ENCODE data around the gene MCTP2.

Gene MCTP2

DNA sequence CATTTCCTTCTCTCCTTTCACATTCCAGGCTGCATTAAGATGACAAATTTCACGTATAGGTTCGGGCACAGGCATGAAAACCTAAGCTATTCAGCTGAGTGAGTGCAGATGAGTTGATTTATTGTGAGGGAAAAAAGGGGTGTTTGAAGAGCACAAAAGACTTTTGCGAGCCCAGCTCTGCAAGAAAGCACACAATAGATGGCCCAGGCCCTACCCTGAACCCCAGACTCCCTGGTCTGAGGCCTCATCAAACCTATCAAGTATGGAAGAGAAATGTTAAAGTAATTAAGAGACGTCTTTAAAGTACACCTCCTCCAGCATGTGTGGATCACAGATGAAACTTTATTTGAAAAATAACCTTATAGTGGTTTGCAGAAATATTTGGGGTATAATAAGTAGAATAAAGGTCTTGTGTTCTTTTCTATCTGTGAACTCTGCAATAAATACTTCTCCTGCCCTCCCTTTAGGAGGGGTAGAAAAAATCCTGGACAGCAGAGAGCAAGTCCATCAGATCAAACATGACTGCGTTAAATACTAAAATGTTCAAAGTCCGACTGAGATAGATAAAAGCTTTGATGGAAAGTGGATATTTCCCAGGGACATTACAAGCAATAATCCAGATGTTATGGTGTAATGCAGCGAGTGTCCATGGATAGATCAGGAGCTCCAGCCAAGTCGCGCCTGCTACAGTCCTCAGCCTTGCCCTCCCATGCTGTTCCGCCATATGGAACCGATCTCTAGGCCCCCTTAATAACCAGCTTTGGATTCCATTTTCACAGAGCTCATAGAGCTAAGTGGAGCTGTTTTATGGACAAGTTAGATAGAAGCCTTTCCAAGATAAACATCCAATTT, 121.5 kb downstream of the MCTP2 start:
- no peak for DNase-seq (ENCODE audit: low read depth, low spot score)

DNA sequence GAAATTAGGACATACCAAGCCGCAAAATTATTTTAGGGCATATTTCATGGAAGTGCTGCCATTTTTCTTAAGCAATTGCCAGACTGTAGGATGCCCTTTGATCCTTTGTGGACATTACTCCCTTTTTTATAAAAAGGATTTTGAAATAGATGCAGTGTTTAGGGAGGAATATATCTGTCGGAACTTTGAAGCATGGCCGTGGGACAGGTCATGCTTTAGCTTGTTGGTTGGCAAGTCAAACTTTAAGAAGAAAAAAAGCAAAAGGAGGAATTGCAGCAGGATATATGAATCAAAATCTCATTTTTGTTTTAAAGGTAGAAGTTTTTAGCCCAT, 122.1 kb downstream of the MCTP2 start:
- no peak for DNase-seq (ENCODE audit: low read depth, low spot score)

DNA sequence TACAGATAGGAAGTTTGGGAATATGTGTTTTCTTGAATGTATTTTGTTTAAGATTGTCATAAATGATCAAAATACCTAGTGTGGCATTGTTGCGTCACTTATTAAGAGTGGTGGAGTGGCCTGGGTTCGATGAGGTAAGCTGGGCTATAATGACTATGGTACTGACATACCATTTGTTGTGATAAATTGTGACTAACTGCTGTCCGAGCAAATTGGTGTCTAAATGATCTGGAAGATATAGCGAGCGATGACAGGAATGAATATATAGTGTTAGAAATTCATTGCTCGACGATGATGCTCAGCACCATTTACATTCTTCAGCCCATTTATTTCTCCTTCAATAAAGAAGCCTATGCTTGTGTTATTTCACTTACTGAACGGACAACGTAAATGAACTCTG, 123.3 kb downstream of the MCTP2 start:
- no peak for DNase-seq (ENCODE audit: low read depth, low spot score)

GRCh38 chr15:94359716-94360115, 128.4 kb downstream of the MCTP2 start:
- DNase-seq (ENCODE audit: low read depth, low spot score): no peak

- DNase-seq (ENCODE audit: low read depth, low spot score): no peak
Measured at GRCh38 chr15:94360251-94360685, 128.9 kb downstream of the MCTP2 start.

- DNase-seq (ENCODE audit: low read depth, low spot score): no peak
Measured at GRCh38 chr15:94362385-94363092, 131.2 kb downstream of the MCTP2 start.

DNA sequence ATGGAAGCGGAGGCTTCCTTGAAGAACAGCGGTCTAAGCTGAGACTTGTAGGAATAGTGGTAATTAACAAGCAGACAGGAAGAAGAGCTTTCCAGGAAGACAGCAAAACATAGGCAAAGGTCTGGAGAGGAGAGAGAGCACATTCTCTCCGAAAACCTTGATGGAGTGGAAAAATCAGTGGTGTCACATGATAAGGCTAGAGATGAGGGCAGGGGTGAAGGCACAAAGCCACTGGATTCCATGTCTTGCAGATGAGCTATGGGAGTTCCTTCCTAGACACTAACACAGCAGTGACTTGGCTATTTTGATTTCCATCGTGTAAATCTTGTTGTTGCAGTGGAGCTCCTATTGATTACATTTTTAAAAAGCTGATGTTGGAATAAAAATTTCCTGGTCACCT, 132.0 kb downstream of the MCTP2 start:
- no peak for DNase-seq (ENCODE audit: low read depth, low spot score)

DNA sequence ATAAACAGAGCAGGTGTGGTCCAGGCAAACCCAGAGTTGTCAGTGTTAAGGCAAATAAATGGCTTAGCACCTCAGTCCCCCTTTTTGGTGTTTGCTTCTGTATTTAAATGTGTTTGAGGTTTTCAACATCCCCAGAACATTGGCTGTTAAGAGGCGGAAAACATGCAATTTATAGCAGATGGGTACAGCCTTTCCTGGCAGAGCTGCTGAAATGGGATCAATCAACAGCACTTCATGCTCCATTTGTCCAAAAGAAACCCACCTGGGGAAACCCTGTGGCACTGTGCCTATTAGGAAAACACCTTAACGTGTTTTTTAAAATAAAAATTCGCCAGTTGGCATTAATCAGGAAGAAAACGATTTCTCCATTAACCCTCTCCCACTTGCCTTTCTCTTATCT, 135.4 kb downstream of the MCTP2 start:
- DNase-seq (ENCODE audit: low read depth, low spot score): no peak

GRCh38 chr15:94367726-94368535, 136.6 kb downstream of the MCTP2 start:
- no peak for DNase-seq (ENCODE audit: low read depth, low spot score)

DNA sequence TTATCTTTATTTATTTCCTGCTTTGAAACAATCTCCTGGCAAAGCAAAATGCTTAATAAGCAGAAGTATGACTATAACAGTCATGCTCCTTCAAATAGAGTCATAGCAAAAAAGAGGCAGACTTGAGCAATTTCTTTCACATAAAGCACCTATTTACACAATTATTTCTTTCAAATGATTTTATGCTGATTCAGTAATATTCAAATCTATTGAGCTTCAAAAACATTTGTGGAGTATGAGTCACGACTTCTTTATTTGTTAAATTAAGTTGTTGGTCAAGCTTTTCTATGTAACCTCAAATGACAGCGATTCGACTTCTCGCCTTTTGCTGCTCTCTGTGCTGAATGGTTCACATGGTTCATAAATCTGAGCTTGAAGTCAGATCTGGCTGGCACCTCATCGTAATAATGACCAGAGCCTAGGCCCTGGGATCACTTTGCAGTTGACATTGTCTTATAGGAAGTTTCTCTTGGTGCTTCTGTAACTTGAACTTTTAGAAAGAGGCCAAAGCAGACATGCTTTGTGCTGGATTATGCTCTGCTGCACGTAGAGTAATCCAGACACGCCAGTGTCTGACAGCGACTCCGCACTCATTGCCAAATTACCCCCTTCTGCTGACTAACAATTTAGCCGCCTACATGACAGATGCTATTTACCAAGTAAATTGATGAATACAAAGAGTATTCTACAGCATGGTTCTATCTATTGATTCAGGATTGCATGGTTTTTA, 139.0 kb downstream of the MCTP2 start:
- DNase-seq (ENCODE audit: low read depth, low spot score): peak; percentile 5

- no peak for DNase-seq (ENCODE audit: low read depth, low spot score)
Measured at GRCh38 chr15:94370936-94371285, 139.6 kb downstream of the MCTP2 start.

DNA sequence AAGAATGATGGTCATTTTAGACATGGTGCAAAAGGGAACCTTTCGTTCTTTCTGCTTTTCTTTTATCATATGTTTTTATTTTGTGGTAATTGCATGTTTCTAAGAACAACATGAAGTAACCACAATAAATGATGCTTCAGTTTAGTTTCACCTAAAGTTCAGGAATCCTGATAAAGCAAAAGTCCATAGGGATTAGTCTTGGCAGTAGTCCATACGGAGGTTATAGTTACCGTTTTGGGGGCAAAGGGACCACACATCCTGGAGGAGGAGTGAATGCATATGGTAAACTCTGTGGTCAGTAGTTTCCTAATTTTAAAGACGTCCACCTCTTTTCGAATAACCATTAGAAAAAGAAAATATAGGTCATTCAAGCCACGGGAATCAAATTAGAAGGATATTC, 141.5 kb downstream of the MCTP2 start:
- no peak for DNase-seq (ENCODE audit: low read depth, low spot score)

- no peak for DNase-seq (ENCODE audit: low read depth, low spot score)
Measured at GRCh38 chr15:94375997-94376396, 144.6 kb downstream of the MCTP2 start.

- DNase-seq (ENCODE audit: low read depth, low spot score): no peak
Measured at GRCh38 chr15:94379986-94380385, 148.6 kb downstream of the MCTP2 start.

- no peak for DNase-seq (ENCODE audit: low read depth, low spot score)
Measured at GRCh38 chr15:94380798-94381197, 149.4 kb downstream of the MCTP2 start.

DNA sequence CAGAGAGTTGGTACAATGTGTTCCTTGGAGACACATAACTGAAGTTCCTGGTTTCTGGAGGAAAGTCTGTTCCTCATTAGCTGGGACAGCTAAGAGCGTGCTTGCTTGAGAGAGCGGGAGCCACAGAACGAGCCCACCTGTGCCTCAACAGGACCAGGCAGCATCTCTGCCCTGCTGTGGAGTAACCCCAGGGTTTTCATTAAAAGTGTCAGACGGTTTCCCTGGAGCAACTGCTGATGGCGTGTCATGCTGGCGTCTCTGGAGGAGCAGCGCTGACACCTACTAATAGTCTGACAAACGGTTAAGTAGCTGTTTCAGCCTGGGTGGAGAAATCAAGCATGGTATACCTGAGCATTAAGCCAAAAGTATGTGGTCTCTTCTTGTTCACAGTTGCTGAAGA, 150.0 kb downstream of the MCTP2 start:
- no peak for DNase-seq (ENCODE audit: low read depth, low spot score)

- no peak for DNase-seq (ENCODE audit: low read depth, low spot score)
Measured at GRCh38 chr15:94383041-94383440, 151.7 kb downstream of the MCTP2 start.

- no peak for DNase-seq (ENCODE audit: low read depth, low spot score)
Measured at GRCh38 chr15:94383706-94384105, 152.3 kb downstream of the MCTP2 start.

DNA sequence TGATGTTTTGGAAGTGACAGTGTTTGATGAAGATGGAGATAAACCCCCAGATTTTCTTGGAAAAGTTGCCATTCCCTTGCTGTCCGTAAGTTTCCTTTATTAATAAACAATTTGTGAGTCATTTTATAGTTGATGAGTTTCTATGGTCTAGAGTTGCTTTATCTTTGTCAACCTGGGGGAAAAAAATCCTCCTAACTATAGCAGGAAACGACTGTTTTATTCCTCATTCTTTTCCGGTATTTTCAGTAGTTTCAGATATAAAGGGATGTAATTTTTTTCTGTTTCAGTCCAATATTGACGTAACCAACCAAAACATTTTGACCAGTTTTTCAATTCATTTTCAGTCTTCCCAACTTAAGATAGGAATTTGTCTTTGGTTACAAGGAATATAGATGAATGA, 154.1 kb downstream of the MCTP2 start:
- DNase-seq (ENCODE audit: low read depth, low spot score): no peak

DNA sequence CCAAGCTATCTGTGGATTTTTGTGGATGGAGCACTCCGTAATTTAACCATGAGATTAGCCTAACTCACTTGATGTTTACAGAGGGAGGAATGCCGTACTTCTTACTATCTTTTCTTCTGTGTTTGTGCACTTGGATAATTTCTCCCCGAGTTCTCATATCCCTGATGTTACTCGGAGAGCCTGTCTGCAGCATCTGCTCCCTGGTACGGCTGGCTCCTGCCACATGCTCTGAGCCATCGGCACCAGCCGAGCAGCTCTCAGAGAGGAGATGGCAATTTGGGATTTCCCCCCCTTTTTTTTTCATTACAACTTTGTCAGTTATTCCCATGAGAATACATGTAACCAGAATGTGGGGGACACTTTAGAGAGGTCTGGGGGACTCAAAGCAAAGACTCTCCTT, 155.0 kb downstream of the MCTP2 start:
- no peak for DNase-seq (ENCODE audit: low read depth, low spot score)

- DNase-seq (ENCODE audit: low read depth, low spot score): no peak
Measured at GRCh38 chr15:94387442-94387841, 156.1 kb downstream of the MCTP2 start.

Data from astrocyte of the hippocampus (primary cell).